SW480 (cell line): ENCODE measurements around the gene KIR3DL3.
"Not testable (repeated sequence)": the region's sequence is repeated elsewhere in the genome, so short reads cannot be mapped to it uniquely, and the experiment has no call there.

Source experiments
- DNase-seq: peaks from one replicate; pipeline ENCODE4 v3.0.0-alpha.2; 2016; ENCODE audit warnings: low spot score

Gene KIR3DL3

GRCh38 chr19:54782916-54783315 lies 58.7 kb downstream of the KIR3DL3 start:
- not testable (repeated sequence) for DNase-seq
